Measurements from ENCODE around the gene AGAP3. TPM values are rescaled to one million over a fixed set of nuclear protein-coding genes. Genes with fewer than 3 reads are reported as not detected.

AGAP3 gene
- total RNA-seq, 1 experiment from 2014 or later, result 126 TPM

DNA sequence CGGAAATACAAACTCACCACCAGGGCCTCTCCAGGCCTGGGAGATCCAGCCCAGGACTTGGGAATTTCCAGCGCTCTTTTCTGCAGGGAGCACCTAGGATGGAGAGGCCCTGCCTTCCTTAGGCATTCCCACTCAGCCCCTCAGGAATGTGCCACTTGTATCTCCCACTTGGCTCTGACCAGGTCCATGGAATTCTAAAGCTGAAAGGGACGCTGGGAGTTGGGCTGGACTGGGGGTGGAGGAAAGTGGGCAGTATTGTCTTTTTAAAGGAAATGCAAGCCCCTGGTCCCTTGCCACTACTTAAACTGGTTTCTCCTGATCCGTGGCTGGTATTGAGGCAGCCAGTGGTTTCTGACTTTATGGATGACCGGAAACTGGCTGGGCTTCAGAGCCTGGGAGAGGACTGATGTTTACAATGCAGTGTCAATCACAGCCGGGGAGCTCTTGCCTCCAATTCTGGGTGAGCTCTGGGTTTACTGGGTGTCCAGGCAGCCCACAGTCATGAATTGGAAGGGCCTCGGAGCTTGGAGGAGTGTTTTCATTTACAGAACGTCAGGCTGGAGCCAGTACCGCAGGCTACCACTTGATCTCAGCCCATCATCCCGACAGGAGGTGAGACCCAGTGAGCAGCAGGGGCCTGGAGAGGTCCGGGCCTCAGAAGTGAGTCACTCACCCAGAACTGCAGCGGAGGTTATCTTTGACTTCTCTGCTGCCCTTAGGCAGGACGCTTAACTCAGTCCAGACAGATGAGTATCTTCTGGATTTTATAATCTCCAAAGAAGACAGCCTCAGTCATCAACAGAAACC is 27.3 kb downstream of the AGAP3 start:
- H3K9me2 ChIP-seq (ENCODE audit: insufficient read depth), result no peaks in the 10 kb centered on the region
- H3K27ac ChIP-seq (ENCODE audit: low read depth, low read length), result peak overlapping the region; percentile 82
- H3K4me2 ChIP-seq (ENCODE audit: low read length), result peak overlapping the region; percentile 88
- peak; percentile 44 for ATAC-seq
- peak; percentile 76 for DNase-seq (ENCODE audit: low read depth, low spot score)
- H3K27me3 ChIP-seq (ENCODE audit: insufficient read depth, low read length), result no peaks in the 10 kb centered on the region
- ChIA-PET CTCF (interaction anchor here (1.0 to 4.3 kb wide), 4 partner anchors 10 to 215 kb away, joined by 3 to 18 read pairs (median 4); partner anchors contain the start of gene ABCB8), POLR2A (interaction anchor here (1.0 to 1.1 kb wide), 2 partner anchors 33 to 103 kb away, joined by 3 read pairs; partner anchors contain the start of gene FASTK), RAD21 (ENCODE audit: low non-redundant PET in 1 of 2, low total read pairs in 2 of 2, uncharacterized antibody in 2 of 2, unreplicated experiment in 2 of 2) (interaction anchor here (0.6 to 0.7 kb wide), 2 partner anchors 51 to 135 kb away, joined by 3 to 6 read pairs; no protein-coding TSS in a partner anchor)
- TF ChIP-seq SP1 (IDR thresholded peaks at IDR 0.05; ENCODE audit: low read depth), result no peak
- TF ChIP-seq, protein P1, sequence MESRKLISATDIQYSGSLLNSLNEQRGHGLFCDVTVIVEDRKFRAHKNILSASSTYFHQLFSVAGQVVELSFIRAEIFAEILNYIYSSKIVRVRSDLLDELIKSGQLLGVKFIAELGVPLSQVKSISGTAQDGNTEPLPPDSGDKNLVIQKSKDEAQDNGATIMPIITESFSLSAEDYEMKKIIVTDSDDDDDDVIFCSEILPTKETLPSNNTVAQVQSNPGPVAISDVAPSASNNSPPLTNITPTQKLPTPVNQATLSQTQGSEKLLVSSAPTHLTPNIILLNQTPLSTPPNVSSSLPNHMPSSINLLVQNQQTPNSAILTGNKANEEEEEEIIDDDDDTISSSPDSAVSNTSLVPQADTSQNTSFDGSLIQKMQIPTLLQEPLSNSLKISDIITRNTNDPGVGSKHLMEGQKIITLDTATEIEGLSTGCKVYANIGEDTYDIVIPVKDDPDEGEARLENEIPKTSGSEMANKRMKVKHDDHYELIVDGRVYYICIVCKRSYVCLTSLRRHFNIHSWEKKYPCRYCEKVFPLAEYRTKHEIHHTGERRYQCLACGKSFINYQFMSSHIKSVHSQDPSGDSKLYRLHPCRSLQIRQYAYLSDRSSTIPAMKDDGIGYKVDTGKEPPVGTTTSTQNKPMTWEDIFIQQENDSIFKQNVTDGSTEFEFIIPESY (IDR thresholded peaks at IDR 0.05; ENCODE audit: extremely low read depth, insufficient replicate concordance, low read length), result no peak
- TF ChIP-seq FOSL1 (IDR thresholded peaks at IDR 0.05; ENCODE audit: low read depth), result no peak
- no peak for TF ChIP-seq YY1 (IDR thresholded peaks at IDR 0.05; ENCODE audit: extremely low read depth, insufficient replicate concordance, low read depth, low read length)
- intact Hi-C loops (cut with micrococcal nuclease), result loop anchor here (5.0 kb wide), 2 partner anchors 86 to 336 kb away; partner anchors contain the start of gene ABCB8
- H3K36me3 ChIP-seq (ENCODE audit: control insufficient read depth in 1 of 2, insufficient read depth in 2 of 2, low read length in 2 of 2), result peaks cover 4 to 6% of the 10 kb centered on the region in 2 experiments; a peak in 3 of 4 replicates
- no peaks in the 10 kb centered on the region for H3K9me3 ChIP-seq (ENCODE audit: control insufficient read depth in 1 of 2, insufficient read depth in 1 of 2, low read depth in 1 of 2, low read length in 2 of 2)
- no peaks in the 10 kb centered on the region; the same call in 1 of the 2 replicates for H4K20me1 ChIP-seq (ENCODE audit: insufficient read depth)
- H2AFZ ChIP-seq (ENCODE audit: low read depth, low read length, poor library complexity, severe bottlenecking), result no peak overlapping the region
- no TSS peak for BruUV-seq (replicated peaks)
- peak overlapping the region; percentile 58 for H3K9ac ChIP-seq (ENCODE audit: low read length)
- peaks cover 33 to 74% of the 10 kb centered on the region in 2 experiments for H3K4me1 ChIP-seq (ENCODE audit: control insufficient read depth in 1 of 2, insufficient read depth in 2 of 2, low read length in 2 of 2)
- H3K4me3 ChIP-seq (replicated peaks in 1 of 2; ENCODE audit: low read depth in 1 of 2, low read length in 2 of 2), result peak overlapping the region; percentile 42 to 53
- H3K79me2 ChIP-seq (ENCODE audit: insufficient read depth, low read length), result peaks cover 81% of the 10 kb centered on the region
